T-helper 1 cell (primary cell): Measurements from ENCODE around the gene FLT1.
A peak's percentile ranks its signal among the peaks of the same experiment; 100 is the strongest.

Source experiments
- DNase-seq, 5 donors: peaks; one replicate each; pipeline ENCODE4 v3.0.0-alpha.2; 2012 to 2020

FLT1 gene

GRCh38 chr13:28376604-28377003 lies 118.3 kb downstream of the FLT1 start:
- no peak for DNase-seq

GRCh38 chr13:28375250-28375930 lies 119.5 kb downstream of the FLT1 start:
- no peak for DNase-seq

GRCh38 chr13:28373810-28374209 lies 121.1 kb downstream of the FLT1 start:
- no peak for DNase-seq

GRCh38 chr13:28370448-28370847 lies 124.5 kb downstream of the FLT1 start:
- no peak for DNase-seq

- no peak for DNase-seq
These were observed 136.2 kb downstream of the FLT1 start for GRCh38 chr13:28358708-28359107.

GRCh38 chr13:28357911-28358433 lies 137.0 kb downstream of the FLT1 start:
- DNase-seq = peak in 1 of 5 donors; percentile 17

GRCh38 chr13:28357247-28357825 lies 137.6 kb downstream of the FLT1 start:
- no peak for DNase-seq

GRCh38 chr13:28356561-28357021 lies 138.3 kb downstream of the FLT1 start:
- DNase-seq = no peak

GRCh38 chr13:28355822-28356371 lies 139.0 kb downstream of the FLT1 start:
- DNase-seq = peak in 1 of 5 donors; percentile 44

- DNase-seq = no peak
These were observed 139.7 kb downstream of the FLT1 start for GRCh38 chr13:28355046-28355821.

GRCh38 chr13:28353679-28354078 lies 141.2 kb downstream of the FLT1 start:
- no peak for DNase-seq

GRCh38 chr13:28349907-28350654 lies 144.8 kb downstream of the FLT1 start:
- DNase-seq = no peak

- DNase-seq = no peak
These were observed 145.6 kb downstream of the FLT1 start for GRCh38 chr13:28349371-28349770.

GRCh38 chr13:28347456-28348371 lies 147.2 kb downstream of the FLT1 start:
- no peak for DNase-seq

GRCh38 chr13:28346154-28346553 lies 148.8 kb downstream of the FLT1 start:
- no peak for DNase-seq

- DNase-seq = no peak
These were observed 150.8 kb downstream of the FLT1 start for GRCh38 chr13:28344163-28344562.

GRCh38 chr13:28342251-28342650 lies 152.7 kb downstream of the FLT1 start:
- no peak for DNase-seq

- DNase-seq = no peak
These were observed 154.6 kb downstream of the FLT1 start for GRCh38 chr13:28340272-28340793.

- no peak for DNase-seq
These were observed 155.5 kb downstream of the FLT1 start for GRCh38 chr13:28339419-28339818.

- DNase-seq = no peak
These were observed 156.2 kb downstream of the FLT1 start for GRCh38 chr13:28338742-28339141.

- DNase-seq = no peak
These were observed 156.8 kb downstream of the FLT1 start for GRCh38 chr13:28338006-28338574.
